Measurements from ENCODE around the gene ARF3.

DNA sequence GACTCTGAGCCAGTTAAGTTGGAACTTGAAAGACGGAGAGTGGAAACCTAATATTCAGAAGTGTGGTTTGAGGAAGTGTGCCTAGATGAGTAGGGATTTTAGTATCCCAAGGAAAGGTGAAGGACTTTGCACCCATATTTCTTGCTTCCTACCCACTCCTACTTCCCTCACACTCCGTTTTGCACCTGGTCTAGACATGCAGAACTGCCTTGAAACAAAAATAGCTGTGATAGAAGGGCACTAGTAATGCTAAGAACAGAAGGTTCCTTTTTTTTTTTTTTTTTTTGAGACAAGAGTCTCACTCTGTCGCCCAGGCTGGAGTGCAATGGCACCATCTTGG is 732 bp upstream of the ARF3 start:
- TF ChIP-seq, protein P1, sequence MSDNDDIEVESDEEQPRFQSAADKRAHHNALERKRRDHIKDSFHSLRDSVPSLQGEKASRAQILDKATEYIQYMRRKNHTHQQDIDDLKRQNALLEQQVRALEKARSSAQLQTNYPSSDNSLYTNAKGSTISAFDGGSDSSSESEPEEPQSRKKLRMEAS (IDR thresholded peaks at IDR 0.05; ENCODE audit: insufficient read depth, insufficient read length): no peak
- TF ChIP-seq POLR2A (IDR thresholded peaks at IDR 0.05; ENCODE audit: low read depth, low read length) (no peak), JUN (IDR thresholded peaks at IDR 0.05; ENCODE audit: borderline replicate concordance, insufficient read depth, insufficient read length, low read depth) (no peak), EZH2 (IDR thresholded peaks at IDR 0.05; ENCODE audit: borderline replicate concordance, low read depth, low read length, severe bottlenecking) (no peak), POLR2AphosphoS5 (IDR thresholded peaks at IDR 0.05; ENCODE audit: insufficient read depth, low read depth, low read length) (no peak)
- TF ChIP-seq, protein P2, sequence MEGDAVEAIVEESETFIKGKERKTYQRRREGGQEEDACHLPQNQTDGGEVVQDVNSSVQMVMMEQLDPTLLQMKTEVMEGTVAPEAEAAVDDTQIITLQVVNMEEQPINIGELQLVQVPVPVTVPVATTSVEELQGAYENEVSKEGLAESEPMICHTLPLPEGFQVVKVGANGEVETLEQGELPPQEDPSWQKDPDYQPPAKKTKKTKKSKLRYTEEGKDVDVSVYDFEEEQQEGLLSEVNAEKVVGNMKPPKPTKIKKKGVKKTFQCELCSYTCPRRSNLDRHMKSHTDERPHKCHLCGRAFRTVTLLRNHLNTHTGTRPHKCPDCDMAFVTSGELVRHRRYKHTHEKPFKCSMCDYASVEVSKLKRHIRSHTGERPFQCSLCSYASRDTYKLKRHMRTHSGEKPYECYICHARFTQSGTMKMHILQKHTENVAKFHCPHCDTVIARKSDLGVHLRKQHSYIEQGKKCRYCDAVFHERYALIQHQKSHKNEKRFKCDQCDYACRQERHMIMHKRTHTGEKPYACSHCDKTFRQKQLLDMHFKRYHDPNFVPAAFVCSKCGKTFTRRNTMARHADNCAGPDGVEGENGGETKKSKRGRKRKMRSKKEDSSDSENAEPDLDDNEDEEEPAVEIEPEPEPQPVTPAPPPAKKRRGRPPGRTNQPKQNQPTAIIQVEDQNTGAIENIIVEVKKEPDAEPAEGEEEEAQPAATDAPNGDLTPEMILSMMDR (IDR thresholded peaks at IDR 0.05; ENCODE audit: extremely low read depth in 1 of 2, insufficient read depth in 1 of 2, low read depth in 1 of 2, low read length in 2 of 2): no peak

All from endothelial cell of umbilical vein (primary cell).